H1 (cell line): Measurements from ENCODE around the gene PRELID2. TPM values are rescaled to one million over a fixed set of nuclear protein-coding genes. Genes with fewer than 3 reads are reported as not detected.

Source experiments
- CTCF ChIA-PET: fragments of 300-600 bp; sonication (Branson Sonifier 250); formaldehyde crosslinking; loops from one replicate; lab custom pipeline; 2021; ENCODE audit not compliant: partially characterized antibody; lab: Charles Lee
- POLR2A ChIA-PET: fragments of 300-600 bp; sonication (Branson Sonifier 250); formaldehyde crosslinking; loops from one replicate; lab custom pipeline; 2021; ENCODE audit warnings: inconsistent platforms; ENCODE audit not compliant: partially characterized antibody; lab: Charles Lee
- DNase-seq, 2 experiments: peaks; one replicate each; pipeline versions ENCODE4 v3.0.0 to v3.0.0-alpha.2; 2010 to 2022; ENCODE audit warnings: low spot score in 2 of 2, low read depth in 1 of 2, mixed read lengths in 1 of 2
- FAIRE-seq: peaks from 2 replicates; lab custom pipeline; 2011; peaks lifted over from hg19 to GRCh38; lab: Jason Lieb, UNC
- H2AFZ ChIP-seq: 2 replicates; pipeline ENCODE4 v1.8.1; 2012; ENCODE audit warnings: low read length, inconsistent platforms
- H2AK5ac ChIP-seq: 2 replicates; pipeline ENCODE4 v1.6.1; 2013; ENCODE audit warnings: low read depth, low read length
- H2BK120ac ChIP-seq: replicated peaks from 2 replicates; pipeline ENCODE3; 2013; ENCODE audit warnings: low read depth, low read length, inconsistent platforms
- H2BK12ac ChIP-seq: 2 replicates; pipeline ENCODE4 v1.6.1; 2013; ENCODE audit warnings: low read depth, low read length
- H2BK15ac ChIP-seq: 2 replicates; pipeline ENCODE4 v1.6.1; 2013; ENCODE audit warnings: low read length
- H2BK20ac ChIP-seq: 2 replicates; pipeline ENCODE4 v1.6.1; 2013; ENCODE audit warnings: low read length
- H2BK5ac ChIP-seq: 2 replicates; pipeline ENCODE4 v1.6.1; 2013; ENCODE audit warnings: low read depth, low read length
- H3K14ac ChIP-seq: 2 replicates; pipeline ENCODE4 v1.6.1; 2013; ENCODE audit warnings: inconsistent platforms; ENCODE audit not compliant: insufficient read length
- H3K18ac ChIP-seq: 2 replicates; pipeline ENCODE4 v1.6.1; 2013; ENCODE audit warnings: low read length; ENCODE audit errors: extremely low read depth
- H3K23ac ChIP-seq: 2 replicates; pipeline ENCODE4 v1.6.1; 2013; ENCODE audit warnings: inconsistent platforms; ENCODE audit not compliant: insufficient read length
- H3K23me2 ChIP-seq: 2 replicates; pipeline ENCODE4 v1.6.1; 2013; ENCODE audit warnings: low read depth, low read length
- H3K27ac ChIP-seq: 2 replicates; pipeline ENCODE4 v1.6.1; 2011; ENCODE audit warnings: low read depth, low read length, inconsistent platforms
- H3K27me3 ChIP-seq, 4 experiments: replicated peaks in 1 of 4; 1 replicate in 1 of 4; 2 replicates in 3 of 4; pipeline versions ENCODE4 v1.6.1 to v1.8.1; 2011 to 2013; ENCODE audit warnings: low read length in 3 of 4, mild to moderate bottlenecking in 3 of 4, inconsistent platforms in 2 of 4, mixed read lengths in 2 of 4, moderate library complexity in 1 of 4; ENCODE audit not compliant: control insufficient read depth in 3 of 4, insufficient read depth in 3 of 4; ENCODE audit errors: extremely low read depth in 1 of 4
- H3K36me3 ChIP-seq, 4 experiments: 2 replicates each; pipeline versions ENCODE4 v1.6.1 to v1.8.1; 2011 to 2013; ENCODE audit warnings: mild to moderate bottlenecking in 4 of 4, low read length in 3 of 4, moderate library complexity in 2 of 4, control low read depth in 1 of 4, inconsistent platforms in 1 of 4; ENCODE audit not compliant: insufficient read depth in 4 of 4, control insufficient read depth in 2 of 4
- H3K4ac ChIP-seq: replicated peaks from 2 replicates; pipeline ENCODE3; 2013; ENCODE audit warnings: low read length, low read depth, mixed read lengths, inconsistent platforms; ENCODE audit not compliant: insufficient read length
- H3K4me1 ChIP-seq, 4 experiments: replicated peaks in 1 of 4; 1 replicate in 1 of 4; 2 replicates in 3 of 4; pipeline versions ENCODE4 v1.6.1 to v1.8.1; 2011 to 2013; ENCODE audit warnings: low read length in 3 of 4, inconsistent platforms in 2 of 4, mixed read lengths in 1 of 4; ENCODE audit not compliant: insufficient read depth in 4 of 4, control insufficient read depth in 3 of 4
- H3K4me2 ChIP-seq, 2 experiments: 2 replicates each; pipeline versions ENCODE4 v1.6.1 to v1.8.1; 2011 to 2013; ENCODE audit warnings: low read depth in 2 of 2, low read length in 2 of 2, control low read depth in 1 of 2, inconsistent platforms in 1 of 2, mild to moderate bottlenecking in 1 of 2; ENCODE audit not compliant: insufficient read depth in 1 of 2
- H3K4me3 ChIP-seq, 4 experiments: fragments of 200-600, 300-600 bp in 1 of 4; sonication (generic), shearing (Covaris generic), sonication (Bioruptor Twin) in 1 of 4; 2 replicates each; pipeline versions ENCODE4 v1.5.1 to v1.8.1; 2011 to 2016; ENCODE audit warnings: low read length in 4 of 4, low read depth in 3 of 4, control low read depth in 2 of 4, inconsistent platforms in 2 of 4, mild to moderate bottlenecking in 2 of 4, mixed read lengths in 1 of 4, moderate library complexity in 1 of 4; ENCODE audit not compliant: insufficient read depth in 2 of 4; ENCODE audit errors: extremely low read depth in 1 of 4
- H3K56ac ChIP-seq: replicated peaks from 2 replicates; pipeline ENCODE3; 2013; ENCODE audit warnings: low read depth, mild to moderate bottlenecking, mixed read lengths, low read length, inconsistent platforms; ENCODE audit not compliant: insufficient read length
- H3K79me1 ChIP-seq: 2 replicates; pipeline ENCODE4 v1.6.1; 2013; ENCODE audit warnings: low read depth, low read length, control low read depth
- H3K79me2 ChIP-seq, 2 experiments: 2 replicates each; pipeline versions ENCODE4 v1.6.1 to v1.8.1; 2012 to 2013; ENCODE audit warnings: low read length in 2 of 2, mild to moderate bottlenecking in 2 of 2, inconsistent platforms in 1 of 2; ENCODE audit not compliant: insufficient read depth in 2 of 2, control insufficient read depth in 1 of 2
- H3K9ac ChIP-seq, 4 experiments: replicated peaks in 1 of 4; 1 replicate in 1 of 4; 2 replicates in 3 of 4; pipeline versions ENCODE4 v1.6.1 to v1.8.1; 2011 to 2013; ENCODE audit warnings: low read depth in 3 of 4, low read length in 3 of 4, control low read depth in 2 of 4, mild to moderate bottlenecking in 2 of 4, moderate library complexity in 2 of 4, inconsistent platforms in 1 of 4; ENCODE audit errors: extremely low read depth in 1 of 4
- H3K9me3 ChIP-seq, 2 experiments: 2 replicates each; pipeline versions ENCODE4 v1.6.1 to v1.8.1; 2012 to 2013; ENCODE audit warnings: mild to moderate bottlenecking in 2 of 2, moderate library complexity in 2 of 2, control low read depth in 1 of 2, inconsistent platforms in 1 of 2, low read depth in 1 of 2, low read length in 1 of 2, mixed read lengths in 1 of 2; ENCODE audit not compliant: insufficient read depth in 2 of 2
- H4K20me1 ChIP-seq, 2 experiments: replicated peaks in 1 of 2; 2 replicates each; pipeline versions ENCODE3 to v1.8.1; 2011 to 2013; ENCODE audit warnings: inconsistent platforms in 2 of 2, low read length in 2 of 2, mild to moderate bottlenecking in 1 of 2; ENCODE audit not compliant: insufficient read depth in 2 of 2, control insufficient read depth in 1 of 2
- H4K5ac ChIP-seq: 2 replicates; pipeline ENCODE4 v1.6.1; 2013; ENCODE audit warnings: low read length, low read depth, mixed read lengths, inconsistent platforms; ENCODE audit not compliant: insufficient read length
- H4K8ac ChIP-seq: 2 replicates; pipeline ENCODE4 v1.8.0; 2013; ENCODE audit warnings: mild to moderate bottlenecking, moderate library complexity, low read length, inconsistent platforms; ENCODE audit not compliant: insufficient read depth; ENCODE audit errors: extremely low read depth
- H4K91ac ChIP-seq: replicated peaks from 2 replicates; pipeline ENCODE3; 2013; ENCODE audit warnings: low read length, mixed read lengths, inconsistent platforms; ENCODE audit not compliant: insufficient read length
- HDAC2 ChIP-seq, 2 experiments: fragments of 300-600 bp in 1 of 2; sonication (generic) in 1 of 2; IDR thresholded peaks; 2 replicates each; pipeline ENCODE4 v1.6.1; 2011 to 2012; ENCODE audit warnings: low read depth in 2 of 2, low read length in 2 of 2, mild to moderate bottlenecking in 2 of 2, moderate library complexity in 2 of 2, borderline replicate concordance in 1 of 2, inconsistent platforms in 1 of 2
- JUND ChIP-seq: IDR thresholded peaks from 2 replicates; pipeline ENCODE4 v1.6.1; 2011; ENCODE audit warnings: mild to moderate bottlenecking, improper control_type of control experiment, low read length
- WGBS, 2 experiments: shearing (Covaris generic) in 1 of 2; methylation state at CpG; one replicate each; pipeline versions ENCODE4 v1.1.6 to v1.1.7; 2013 to 2015; ENCODE audit warnings: low lambda C conversion rate in 2 of 2, mixed read lengths in 2 of 2, inconsistent platforms in 1 of 2, low coverage in 1 of 2, missing lambda C conversion rate in 1 of 2; ENCODE audit not compliant: insufficient replicate concordance in 2 of 2, insufficient coverage in 1 of 2, insufficient read length in 1 of 2; ENCODE audit errors: extremely low coverage in 1 of 2, missing lambda C conversion rate in 1 of 2; 5-methylcytosine and 5-hydroxymethylcytosine counted together
- polyA plus RNA-seq, 7 experiments: library from polyadenylated mRNA; depleted of rRNA in 3 of 7; stranded (reverse) in 5 of 7; unstranded in 2 of 7; fragments of >200 nt in 5 of 7; fragments of 200-250 nt in 2 of 7; gene quantifications; 1 replicate in 5 of 7; 2 replicates in 1 of 7; 4 replicates in 1 of 7; pipeline versions ENCODE4 v1.2.1 to v1.2.3, GENCODE V29; 2011 to 2013; ENCODE audit warnings: missing spikeins in 2 of 7, mixed read lengths in 2 of 7
- total RNA-seq: library from RNA; stranded (reverse); fragmentation: NEBNext Ultra II Directional; extraction: Animal tissue kit (Norgen Biotek cat#: 25700); gene quantifications from 2 replicates; pipeline ENCODE4 v1.2.1, GENCODE V29; 2021

Gene PRELID2
- total and polyA plus RNA-seq, 2 of the 8 experiments (the other 6 are each of a cell fraction or from before 2014, with no cell fraction given) = 2.2 to 7.8 TPM

DNA sequence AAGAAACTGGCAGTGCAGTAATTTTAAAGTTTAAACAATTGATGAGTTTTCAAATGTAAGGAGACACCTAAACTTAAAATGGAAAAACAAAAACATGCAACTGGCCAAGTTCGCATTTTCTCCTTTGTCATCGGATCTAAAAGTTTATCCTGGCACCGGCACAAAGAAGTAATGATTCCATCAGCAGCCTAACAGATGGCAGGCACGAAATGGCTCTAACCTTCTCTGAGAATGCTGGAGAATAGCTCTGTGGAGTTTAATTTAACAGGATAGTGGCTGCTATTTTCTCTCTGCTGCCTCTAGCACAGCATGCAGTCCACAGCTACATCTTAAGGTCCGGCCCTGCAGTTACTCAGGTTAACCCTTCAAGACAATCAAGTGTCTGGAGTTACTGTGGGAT, 82.2 kb downstream of the PRELID2 start:
- H2BK20ac ChIP-seq = no peak overlapping the region
- H2AK5ac ChIP-seq = no peak overlapping the region
- no peaks in the 10 kb centered on the region for H3K23me2 ChIP-seq
- 78% methylated on average over 5 of the region's 5 CpGs; no CpG with 5 or more reads in 1 of the 2 experiments for WGBS, 2 experiments
- H3K4ac ChIP-seq = no peak overlapping the region
- H4K8ac ChIP-seq = no peak overlapping the region
- no peak overlapping the region for H4K5ac ChIP-seq
- no peaks in the 10 kb centered on the region for H3K4me1 ChIP-seq
- no peak for DNase-seq
- H2BK5ac ChIP-seq = no peak overlapping the region
- H2BK15ac ChIP-seq = no peak overlapping the region
- no peak overlapping the region for H3K56ac ChIP-seq
- H3K23ac ChIP-seq = no peak overlapping the region
- H3K27ac ChIP-seq = no peak overlapping the region
- H3K79me2 ChIP-seq = no peaks in the 10 kb centered on the region
- no peaks in the 10 kb centered on the region for H3K79me1 ChIP-seq
- CTCF ChIA-PET = interaction anchor here (1.1 to 2.2 kb wide), 4 partner anchors 9 to 73 kb away, joined by 3 to 8 read pairs (median 4); no protein-coding TSS in a partner anchor
- H3K9ac ChIP-seq = no peak overlapping the region
- no peak overlapping the region for H2BK120ac ChIP-seq
- H4K91ac ChIP-seq = no peak overlapping the region
- no peak overlapping the region for H3K4me2 ChIP-seq
- POLR2A ChIA-PET = interaction anchor here (0.8 kb wide), 1 partner anchor 352 kb away, joined by 3 read pairs; no protein-coding TSS in a partner anchor
- no peak overlapping the region for H3K4me3 ChIP-seq
- H3K9me3 ChIP-seq = no peaks in the 10 kb centered on the region
- H3K36me3 ChIP-seq = no peaks in the 10 kb centered on the region
- no peaks in the 10 kb centered on the region for H3K27me3 ChIP-seq
- no peaks in the 10 kb centered on the region for H4K20me1 ChIP-seq
- no peak overlapping the region for H3K14ac ChIP-seq
- no peak overlapping the region for H2BK12ac ChIP-seq
- no peak overlapping the region for H2AFZ ChIP-seq
- no peak for FAIRE-seq
- no peak overlapping the region for H3K18ac ChIP-seq
- no peak for TF ChIP-seq HDAC2 (IDR thresholded peaks at IDR 0.05; ENCODE audit: borderline replicate concordance in 1 of 2, low read depth in 2 of 2, low read length in 2 of 2)
- no peak for TF ChIP-seq JUND
